ELR (cell line): ENCODE results near the gene IP6K3.

ENCODE experiments used
- DNase-seq: peaks from one replicate; pipeline ENCODE4 v3.0.0-alpha.2; 2015; ENCODE audit warnings: low read depth

The IP6K3 gene

GRCh38 chr6:33740794-33741193, 5.9 kb downstream of the IP6K3 start:
- no peak for DNase-seq

- no peak for DNase-seq
Measured at GRCh38 chr6:33740204-33740608, 6.5 kb downstream of the IP6K3 start.

GRCh38 chr6:33739571-33739970, 7.1 kb downstream of the IP6K3 start:
- DNase-seq, result no peak

- DNase-seq, result no peak
Measured at GRCh38 chr6:33738879-33739278, 7.8 kb downstream of the IP6K3 start.

- DNase-seq, result no peak
Measured at GRCh38 chr6:33738153-33738552, 8.6 kb downstream of the IP6K3 start.

- DNase-seq, result no peak
Measured at GRCh38 chr6:33737267-33738026, 9.3 kb downstream of the IP6K3 start.

GRCh38 chr6:33735216-33735615, 11.5 kb downstream of the IP6K3 start:
- no peak for DNase-seq

GRCh38 chr6:33733709-33734007, 13.0 kb downstream of the IP6K3 start:
- DNase-seq, result no peak

- DNase-seq, result no peak
Measured at GRCh38 chr6:33732817-33733708, 13.6 kb downstream of the IP6K3 start.

GRCh38 chr6:33732385-33732784, 14.3 kb downstream of the IP6K3 start:
- DNase-seq, result no peak

- no peak for DNase-seq
Measured at GRCh38 chr6:33731751-33732282, 14.9 kb downstream of the IP6K3 start.

GRCh38 chr6:33731035-33731434, 15.7 kb downstream of the IP6K3 start:
- no peak for DNase-seq

- no peak for DNase-seq
Measured at GRCh38 chr6:33730611-33731010, 16.1 kb downstream of the IP6K3 start.

- DNase-seq, result no peak
Measured at GRCh38 chr6:33729059-33729458, 17.6 kb downstream of the IP6K3 start.

GRCh38 chr6:33728438-33728837, 18.3 kb downstream of the IP6K3 start:
- no peak for DNase-seq

GRCh38 chr6:33727932-33728331, 18.8 kb downstream of the IP6K3 start:
- no peak for DNase-seq

GRCh38 chr6:33727126-33727525, 19.6 kb downstream of the IP6K3 start:
- no peak for DNase-seq

- DNase-seq, result no peak
Measured at GRCh38 chr6:33726696-33727095, 20.0 kb downstream of the IP6K3 start.

GRCh38 chr6:33725891-33726673, 20.6 kb downstream of the IP6K3 start:
- DNase-seq, result no peak

- no peak for DNase-seq
Measured at GRCh38 chr6:33725222-33725621, 21.5 kb downstream of the IP6K3 start.

GRCh38 chr6:33724102-33725023, 22.3 kb downstream of the IP6K3 start:
- DNase-seq, result no peak
